K562 (cell line): ENCODE measurements around the gene FMO1.

Source experiments
- CTCF ChIP-seq, 3 experiments: IDR thresholded peaks in 2 of 3; conservative IDR thresholded peaks in 1 of 3; 2 replicates each; pipeline ENCODE4 v1.5.1; 2011 to 2012; ENCODE audit warnings: low read length in 3 of 3, mild to moderate bottlenecking in 3 of 3, control low read depth in 2 of 3, improper control_type of control experiment in 1 of 3, inconsistent platforms in 1 of 3, low read depth in 1 of 3, mixed read lengths in 1 of 3, moderate library complexity in 1 of 3; ENCODE audit not compliant: insufficient read depth in 2 of 3
- DIDO1 ChIP-seq: fragments of 450-650 bp; IDR thresholded peaks from 2 replicates; pipeline ENCODE4 v1.6.1; 2016; ENCODE audit warnings: low read depth, missing biosample characterization, missing genetic modification characterization
- SPI1 ChIP-seq: IDR thresholded peaks from 2 replicates; pipeline ENCODE4 v1.6.1; 2011; ENCODE audit warnings: low read depth, low read length, control low read depth, borderline replicate concordance
- ZC3H8 ChIP-seq: fragments of 450-650 bp; IDR thresholded peaks from 2 replicates; pipeline ENCODE4 v1.6.1; 2017
- ZFP36 ChIP-seq: fragments of 150-350 bp; IDR thresholded peaks from 2 replicates; pipeline ENCODE4 v1.6.1; 2018; ENCODE audit warnings: low read length, low read depth; ENCODE audit not compliant: partially characterized antibody
- ZNF121 ChIP-seq: sonication (generic); formaldehyde crosslinking; conservative IDR thresholded peaks from 2 replicates; pipeline ENCODE4 v1.8.0; 2022; ENCODE audit warnings: missing genetic modification reagents

DNA sequence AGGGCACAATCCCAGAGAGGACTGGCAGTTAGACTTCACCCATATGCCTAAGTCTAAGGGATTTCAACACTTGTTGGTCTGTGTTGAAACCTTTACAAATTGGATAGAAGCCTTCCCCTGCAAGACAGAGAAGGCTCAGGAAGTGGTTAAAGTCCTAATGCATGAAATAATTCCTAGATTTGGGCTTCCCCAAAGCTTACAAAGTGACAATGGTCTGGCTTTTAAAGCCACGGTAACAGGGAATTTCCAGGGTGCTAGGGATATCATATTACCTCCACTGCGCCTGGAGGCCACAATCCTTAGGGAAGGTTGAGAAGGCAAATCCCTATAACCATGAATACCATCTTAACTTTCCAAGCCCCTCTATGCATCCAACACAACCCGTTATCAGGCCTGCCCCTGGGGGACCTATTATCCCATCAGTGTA, 62.4 kb downstream of the FMO1 start:
- TF ChIP-seq ZC3H8, result no peak
- no peak for TF ChIP-seq ZNF121 (CRISPR knock-in tag)
- TF ChIP-seq DIDO1 (tag), result no peak
- no peak for TF ChIP-seq SPI1
- TF ChIP-seq CTCF (IDR thresholded peaks at IDR 0.05 in 2 of 3, conservative IDR thresholded peaks at IDR 0.05 in 1 of 3; ENCODE audit: insufficient read depth in 2 of 3, low read depth in 1 of 3, low read length in 3 of 3), result no peak
- no peak for TF ChIP-seq ZFP36
